Left ventricle myocardium inferior (tissue), 1 donor: ENCODE measurements around the gene SRRT. TPM values are rescaled to one million over a fixed set of nuclear protein-coding genes. Genes with fewer than 3 reads are reported as not detected.

Experiments used
- DNase-seq: peaks from one replicate; pipeline ENCODE4 v3.0.0-alpha.2; 2020
- H3K27ac ChIP-seq: fragments of 200-600 bp; replicated peaks from 2 replicates; pipeline ENCODE4 v1.8.0; 2021
- H3K27me3 ChIP-seq: fragments of 200-600 bp; 2 replicates; pipeline ENCODE4 v1.8.0; 2021; ENCODE audit warnings: low read depth
- H3K36me3 ChIP-seq: fragments of 200-600 bp; 2 replicates; pipeline ENCODE4 v1.8.0; 2021
- H3K4me1 ChIP-seq: fragments of 200-600 bp; 2 replicates; pipeline ENCODE4 v1.8.0; 2021
- H3K4me3 ChIP-seq: fragments of 200-600 bp; 2 replicates; pipeline ENCODE4 v1.8.0; 2021; ENCODE audit warnings: mild to moderate bottlenecking, moderate library complexity
- H3K9me3 ChIP-seq: fragments of 200-600 bp; replicated peaks from 2 replicates; pipeline ENCODE4 v1.8.0; 2021
- intact Hi-C: fragments of 100-400 bp; cut with micrococcal nuclease; formaldehyde crosslinking; loops from one replicate; pipeline ENCODE4 v1.11.0; 2022
- total RNA-seq: library from RNA; stranded (reverse); fragmentation: NEBNext Ultra II Directional; extraction: Animal tissue kit (Norgen Biotek cat#: 25700); gene quantifications from one replicate; pipeline ENCODE4 v1.2.1, GENCODE V29; 2021
- TF ChIP-seq, protein P1 (sequence below): fragments of 200-600 bp; IDR thresholded peaks from 2 replicates; pipeline ENCODE4 v1.8.0; 2021; ENCODE audit warnings: antibody characterized with exemption, mild to moderate bottlenecking, borderline replicate concordance
- donor health status: DM: no; HTN: yes; CAD: no; lungs with severe emphysema.

SRRT gene
- total RNA-seq, 1 donor from 2014 or later: 51.3 TPM

GRCh38 chr7:100859856-100860255, 15.0 kb upstream of the SRRT start:
- peaks cover 11% of the 10 kb centered on the region for H3K4me1 ChIP-seq
- no peaks in the 10 kb centered on the region for H3K27me3 ChIP-seq
- peaks cover 26% of the 10 kb centered on the region for H3K36me3 ChIP-seq
- H3K9me3 ChIP-seq: no peaks in the 10 kb centered on the region
- H3K4me3 ChIP-seq: no peak overlapping the region
- H3K27ac ChIP-seq: no peak overlapping the region
- no peak for DNase-seq
- TF ChIP-seq, protein P1, sequence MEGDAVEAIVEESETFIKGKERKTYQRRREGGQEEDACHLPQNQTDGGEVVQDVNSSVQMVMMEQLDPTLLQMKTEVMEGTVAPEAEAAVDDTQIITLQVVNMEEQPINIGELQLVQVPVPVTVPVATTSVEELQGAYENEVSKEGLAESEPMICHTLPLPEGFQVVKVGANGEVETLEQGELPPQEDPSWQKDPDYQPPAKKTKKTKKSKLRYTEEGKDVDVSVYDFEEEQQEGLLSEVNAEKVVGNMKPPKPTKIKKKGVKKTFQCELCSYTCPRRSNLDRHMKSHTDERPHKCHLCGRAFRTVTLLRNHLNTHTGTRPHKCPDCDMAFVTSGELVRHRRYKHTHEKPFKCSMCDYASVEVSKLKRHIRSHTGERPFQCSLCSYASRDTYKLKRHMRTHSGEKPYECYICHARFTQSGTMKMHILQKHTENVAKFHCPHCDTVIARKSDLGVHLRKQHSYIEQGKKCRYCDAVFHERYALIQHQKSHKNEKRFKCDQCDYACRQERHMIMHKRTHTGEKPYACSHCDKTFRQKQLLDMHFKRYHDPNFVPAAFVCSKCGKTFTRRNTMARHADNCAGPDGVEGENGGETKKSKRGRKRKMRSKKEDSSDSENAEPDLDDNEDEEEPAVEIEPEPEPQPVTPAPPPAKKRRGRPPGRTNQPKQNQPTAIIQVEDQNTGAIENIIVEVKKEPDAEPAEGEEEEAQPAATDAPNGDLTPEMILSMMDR: no peak
- intact Hi-C loops: no loop called here

DNA sequence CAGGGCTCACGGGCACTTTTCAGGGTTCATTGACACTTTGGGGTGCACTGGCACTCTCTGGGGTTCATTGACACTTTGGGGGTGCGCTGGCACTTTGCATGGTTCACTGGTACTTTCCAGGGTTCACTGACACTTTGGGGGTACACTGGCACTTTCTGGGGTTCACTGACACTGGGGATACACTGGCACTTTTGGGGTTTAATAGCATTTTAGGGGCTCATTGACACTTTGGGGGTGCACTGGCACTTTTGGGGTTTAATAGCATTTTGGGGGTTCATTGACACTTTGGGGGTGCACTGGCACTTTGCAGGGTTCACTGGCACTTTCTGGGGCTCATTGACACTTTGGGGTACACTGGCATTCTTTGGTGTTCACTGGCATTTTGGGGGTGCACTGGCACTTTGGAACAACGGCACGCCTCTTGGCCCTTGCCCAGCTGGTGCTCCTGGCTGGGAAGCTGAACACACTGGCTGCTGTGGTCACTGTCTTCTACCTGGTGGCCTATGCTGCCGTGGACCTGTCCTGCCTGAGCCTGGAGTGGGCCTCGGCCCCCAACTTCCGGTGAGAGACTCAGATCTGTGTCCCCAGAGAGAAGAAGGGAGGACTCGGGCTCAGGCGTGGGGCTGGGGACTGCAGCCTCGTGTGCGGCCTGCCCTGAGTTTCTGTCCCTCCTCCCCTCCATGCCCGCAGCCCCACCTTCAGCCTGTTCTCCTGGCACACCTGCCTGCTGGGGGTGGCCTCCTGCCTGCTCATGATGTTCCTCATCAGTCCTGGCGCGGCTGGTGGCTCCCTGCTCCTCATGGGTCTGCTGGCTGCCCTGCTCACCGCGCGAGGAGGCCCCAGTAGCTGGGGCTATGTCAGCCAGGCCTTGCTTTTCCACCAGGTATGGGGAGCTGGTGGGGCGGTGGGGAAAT, 13.9 kb upstream of the SRRT start:
- Histone ChIP-seq H3K4me1 (peaks cover 13% of the 10 kb centered on the region), H3K9me3 (no peaks in the 10 kb centered on the region), H3K4me3 (no peak overlapping the region), H3K27ac (no peak overlapping the region), H3K27me3 (no peaks in the 10 kb centered on the region), H3K36me3 (peaks cover 26% of the 10 kb centered on the region)
- DNase-seq: no peak
- intact Hi-C loops: no loop called here
- TF ChIP-seq, protein P1: no peak

- TF ChIP-seq, protein P1: no peak
- Histone ChIP-seq H3K27me3 (no peaks in the 10 kb centered on the region), H3K4me3 (no peak overlapping the region), H3K27ac (no peak overlapping the region), H3K36me3 (peaks cover 26% of the 10 kb centered on the region), H3K9me3 (no peaks in the 10 kb centered on the region), H3K4me1 (peaks cover 19% of the 10 kb centered on the region)
- DNase-seq: no peak
- intact Hi-C loops: no loop called here
Measured at GRCh38 chr7:100861616-100861985, 13.3 kb upstream of the SRRT start.

DNA sequence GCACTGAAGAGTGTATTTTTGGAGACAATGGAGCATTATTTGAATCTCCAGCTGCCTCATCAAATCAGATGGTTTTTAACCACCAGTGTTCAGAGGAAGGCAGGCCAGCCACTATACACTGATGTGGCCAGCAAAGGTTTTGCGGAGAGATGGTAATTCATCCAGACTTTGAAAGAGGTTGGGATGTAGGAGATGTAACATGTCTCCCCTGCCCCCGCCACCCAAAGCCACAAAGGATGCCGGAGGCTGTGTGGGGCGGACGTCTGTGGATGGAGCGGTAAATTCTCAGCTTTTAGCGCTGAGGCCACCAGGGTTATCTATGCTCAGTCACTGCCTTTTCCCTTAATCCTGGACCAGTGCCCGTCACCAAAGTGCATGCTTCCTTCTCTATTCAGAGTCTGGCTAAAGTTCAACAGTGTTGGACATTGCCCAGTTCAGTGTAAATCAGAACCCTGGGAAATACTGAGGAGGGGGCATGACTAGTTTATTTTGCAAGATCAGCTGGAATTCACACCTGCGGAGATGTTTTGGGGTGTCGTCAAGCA, 11.4 kb upstream of the SRRT start:
- no peaks in the 10 kb centered on the region for H3K9me3 ChIP-seq
- no peaks in the 10 kb centered on the region for H3K27me3 ChIP-seq
- TF ChIP-seq, protein P1: no peak
- no peak for DNase-seq
- intact Hi-C loops: no loop called here
- H3K4me1 ChIP-seq: peaks cover 38% of the 10 kb centered on the region
- H3K36me3 ChIP-seq: peaks cover 26% of the 10 kb centered on the region
- H3K27ac ChIP-seq: no peak overlapping the region
- H3K4me3 ChIP-seq: no peak overlapping the region

DNA sequence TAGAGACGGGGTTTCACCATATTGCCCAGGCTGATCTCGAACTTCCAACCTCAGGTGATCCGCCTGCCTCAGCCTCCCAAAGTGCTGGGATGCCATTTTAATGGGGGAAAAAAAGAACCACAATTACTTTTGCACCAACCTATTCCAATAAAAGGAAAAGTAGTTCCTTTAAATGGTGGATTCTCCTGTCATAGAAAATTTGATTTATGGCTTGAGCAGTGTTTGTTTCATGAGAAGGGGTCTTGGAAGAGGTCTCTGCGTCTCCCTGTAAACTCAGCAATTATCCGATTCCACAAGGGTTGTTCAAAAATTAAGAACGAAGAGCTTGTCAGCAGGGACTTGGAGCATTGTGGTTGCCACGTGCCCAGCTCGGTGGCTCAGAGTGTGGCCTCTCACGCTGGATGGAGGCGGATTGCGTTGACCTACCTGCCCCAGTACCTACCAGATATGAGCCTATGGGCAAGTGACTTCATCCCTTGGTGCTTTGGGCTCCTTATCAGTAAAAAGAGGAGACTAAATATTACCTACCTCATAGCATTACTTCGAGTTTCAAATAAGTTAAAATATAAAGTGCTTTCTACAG, 10.5 kb upstream of the SRRT start:
- Histone ChIP-seq H3K27me3 (no peaks in the 10 kb centered on the region), H3K36me3 (peaks cover 22% of the 10 kb centered on the region), H3K9me3 (no peaks in the 10 kb centered on the region), H3K27ac (no peak overlapping the region), H3K4me1 (peaks cover 47% of the 10 kb centered on the region), H3K4me3 (no peak overlapping the region)
- TF ChIP-seq, protein P1: no peak
- intact Hi-C loops: no loop called here
- DNase-seq: no peak
